ENCODE measurements around the gene FAM78A. TPM values are rescaled to one million over a fixed set of nuclear protein-coding genes. Genes with fewer than 3 reads are reported as not detected.

Gene FAM78A
- total RNA-seq, 1 experiment from 2014 or later, result 0.84 TPM

- Histone ChIP-seq H3K9me3 (ENCODE audit: low read depth, low read length, poor library complexity, severe bottlenecking) (no peaks in the 10 kb centered on the region), H3K36me3 (ENCODE audit: insufficient read depth, low read length, poor library complexity, severe bottlenecking) (no peaks in the 10 kb centered on the region), H3K27me3 (replicated peaks; ENCODE audit: insufficient read depth, low read depth, low read length, poor library complexity) (peaks cover 19% of the 10 kb centered on the region), H3K4me3 (ENCODE audit: low read depth, low read length, poor library complexity, severe bottlenecking) (no peak overlapping the region), H3K27ac (ENCODE audit: low read depth, low read length, poor library complexity, severe bottlenecking) (no peak overlapping the region), H3K4me1 (ENCODE audit: insufficient read depth, low read length, poor library complexity, severe bottlenecking) (no peaks in the 10 kb centered on the region)
- intact Hi-C loops (cut with micrococcal nuclease; ENCODE audit: unreplicated experiment), result no loop called here
- BruUV-seq (replicated peaks), result no TSS peak
- TF ChIP-seq CTCF (conservative IDR thresholded peaks at IDR 0.05; ENCODE audit: low read depth, low read length) (no peak), EZH2 (IDR thresholded peaks at IDR 0.05; ENCODE audit: borderline replicate concordance, low read depth, low read length, poor library complexity, severe bottlenecking) (no peak)
- DNase-seq (ENCODE audit: low spot score), result no peak
- CTCF ChIA-PET, result no interaction called here
- POLR2A ChIA-PET (ENCODE audit: low non-redundant PET), result no interaction called here
Measured at GRCh38 chr9:131284856-131285255, 8.5 kb upstream of the FAM78A start.

GRCh38 chr9:131282688-131283422 is 6.5 kb upstream of the FAM78A start:
- DNase-seq (ENCODE audit: low spot score), result no peak
- Histone ChIP-seq H3K4me3 (ENCODE audit: low read depth, low read length, poor library complexity, severe bottlenecking) (peak overlapping the region; percentile 43), H3K27ac (ENCODE audit: low read depth, low read length, poor library complexity, severe bottlenecking) (no peak overlapping the region), H3K9me3 (ENCODE audit: low read depth, low read length, poor library complexity, severe bottlenecking) (no peaks in the 10 kb centered on the region), H3K4me1 (ENCODE audit: insufficient read depth, low read length, poor library complexity, severe bottlenecking) (peaks cover 4% of the 10 kb centered on the region), H3K27me3 (replicated peaks; ENCODE audit: insufficient read depth, low read depth, low read length, poor library complexity) (peaks cover 19% of the 10 kb centered on the region), H3K36me3 (ENCODE audit: insufficient read depth, low read length, poor library complexity, severe bottlenecking) (no peaks in the 10 kb centered on the region)
- intact Hi-C loops (cut with micrococcal nuclease; ENCODE audit: unreplicated experiment), result no loop called here
- no TSS peak for BruUV-seq (replicated peaks)
- no peak for TF ChIP-seq EZH2 (IDR thresholded peaks at IDR 0.05; ENCODE audit: borderline replicate concordance, low read depth, low read length, poor library complexity, severe bottlenecking)
- no peak for TF ChIP-seq CTCF (conservative IDR thresholded peaks at IDR 0.05; ENCODE audit: low read depth, low read length)
- ChIA-PET POLR2A (ENCODE audit: low non-redundant PET) (interaction anchor here (0.7 kb wide), 1 partner anchor 41 kb away, joined by 5 read pairs; no protein-coding TSS in a partner anchor), CTCF (no interaction called here)

- Histone ChIP-seq H3K4me3 (ENCODE audit: low read depth, low read length, poor library complexity, severe bottlenecking) (peak overlapping the region; percentile 43), H3K36me3 (ENCODE audit: insufficient read depth, low read length, poor library complexity, severe bottlenecking) (no peaks in the 10 kb centered on the region), H3K4me1 (ENCODE audit: insufficient read depth, low read length, poor library complexity, severe bottlenecking) (peaks cover 7% of the 10 kb centered on the region), H3K9me3 (ENCODE audit: low read depth, low read length, poor library complexity, severe bottlenecking) (no peaks in the 10 kb centered on the region), H3K27me3 (replicated peaks; ENCODE audit: insufficient read depth, low read depth, low read length, poor library complexity) (peaks cover 19% of the 10 kb centered on the region), H3K27ac (ENCODE audit: low read depth, low read length, poor library complexity, severe bottlenecking) (no peak overlapping the region)
- BruUV-seq (replicated peaks), result no TSS peak
- POLR2A ChIA-PET (ENCODE audit: low non-redundant PET), result interaction anchor here (0.7 kb wide), 1 partner anchor 40 kb away, joined by 5 read pairs; no protein-coding TSS in a partner anchor
- DNase-seq (ENCODE audit: low spot score), result no peak
- intact Hi-C loops (cut with micrococcal nuclease; ENCODE audit: unreplicated experiment), result no loop called here
- TF ChIP-seq CTCF (conservative IDR thresholded peaks at IDR 0.05; ENCODE audit: low read depth, low read length) (no peak), EZH2 (IDR thresholded peaks at IDR 0.05; ENCODE audit: borderline replicate concordance, low read depth, low read length, poor library complexity, severe bottlenecking) (no peak)
- CTCF ChIA-PET, result no interaction called here
Measured at GRCh38 chr9:131282175-131282574, 5.9 kb upstream of the FAM78A start.

Measured in A673 (cell line).